Spleen (tissue), 3 donors: ENCODE measurements around the gene OTOR.

Experiments used
- POLR2A ChIP-seq, 3 donors: fragments of 450-650 bp; IDR thresholded peaks; one replicate each; pipeline ENCODE4 v1.5.1; 2017; ENCODE audit warnings: antibody characterized with exemption in 3 of 3, mild to moderate bottlenecking in 1 of 3
- POLR2AphosphoS5 ChIP-seq, 3 donors: sonication (generic); formaldehyde crosslinking; IDR thresholded peaks; one replicate each; pipeline ENCODE4 v1.5.1; 2017; ENCODE audit warnings: antibody characterized with exemption in 3 of 3

- TF ChIP-seq POLR2A (IDR thresholded peaks at IDR 0.05), result no peak
- TF ChIP-seq POLR2AphosphoS5 (IDR thresholded peaks at IDR 0.05), result no peak
Observed at GRCh38 chr20:16749573-16749972, 1.4 kb downstream of the OTOR start.
